LNCAP (cell line): ENCODE data around the gene BOD1.

Experiments used
- CTCF ChIP-seq: fragments of 450-650 bp; IDR thresholded peaks from 2 replicates; pipeline ENCODE4 v1.5.1; 2017; ENCODE audit warnings: mild to moderate bottlenecking

BOD1 gene

GRCh38 chr5:173644673-173645436 lies 28.4 kb upstream of the BOD1 start:
- no peak for TF ChIP-seq CTCF

GRCh38 chr5:173643964-173644363 lies 27.5 kb upstream of the BOD1 start:
- no peak for TF ChIP-seq CTCF

GRCh38 chr5:173642895-173643481 lies 26.5 kb upstream of the BOD1 start:
- no peak for TF ChIP-seq CTCF

GRCh38 chr5:173642191-173642816 lies 25.9 kb upstream of the BOD1 start:
- TF ChIP-seq CTCF = no peak

GRCh38 chr5:173640156-173640804 lies 23.8 kb upstream of the BOD1 start:
- no peak for TF ChIP-seq CTCF

- TF ChIP-seq CTCF = no peak
These were observed 21.9 kb upstream of the BOD1 start for GRCh38 chr5:173638126-173639040.

GRCh38 chr5:173637340-173637739 lies 20.9 kb upstream of the BOD1 start:
- no peak for TF ChIP-seq CTCF
